HPDE6-E6E7 (cell line): ENCODE measurements around the gene KIF26B.

Experiments used
- DNase-seq: peaks from one replicate; pipeline ENCODE4 v3.0.0; 2011; ENCODE audit warnings: missing footprints; ENCODE audit errors: extremely low spot score

Gene KIF26B

GRCh38 chr1:245172026-245172425 lies 17.2 kb downstream of the KIF26B start:
- DNase-seq, result no peak

GRCh38 chr1:245172829-245173228 lies 18.0 kb downstream of the KIF26B start:
- no peak for DNase-seq

DNA sequence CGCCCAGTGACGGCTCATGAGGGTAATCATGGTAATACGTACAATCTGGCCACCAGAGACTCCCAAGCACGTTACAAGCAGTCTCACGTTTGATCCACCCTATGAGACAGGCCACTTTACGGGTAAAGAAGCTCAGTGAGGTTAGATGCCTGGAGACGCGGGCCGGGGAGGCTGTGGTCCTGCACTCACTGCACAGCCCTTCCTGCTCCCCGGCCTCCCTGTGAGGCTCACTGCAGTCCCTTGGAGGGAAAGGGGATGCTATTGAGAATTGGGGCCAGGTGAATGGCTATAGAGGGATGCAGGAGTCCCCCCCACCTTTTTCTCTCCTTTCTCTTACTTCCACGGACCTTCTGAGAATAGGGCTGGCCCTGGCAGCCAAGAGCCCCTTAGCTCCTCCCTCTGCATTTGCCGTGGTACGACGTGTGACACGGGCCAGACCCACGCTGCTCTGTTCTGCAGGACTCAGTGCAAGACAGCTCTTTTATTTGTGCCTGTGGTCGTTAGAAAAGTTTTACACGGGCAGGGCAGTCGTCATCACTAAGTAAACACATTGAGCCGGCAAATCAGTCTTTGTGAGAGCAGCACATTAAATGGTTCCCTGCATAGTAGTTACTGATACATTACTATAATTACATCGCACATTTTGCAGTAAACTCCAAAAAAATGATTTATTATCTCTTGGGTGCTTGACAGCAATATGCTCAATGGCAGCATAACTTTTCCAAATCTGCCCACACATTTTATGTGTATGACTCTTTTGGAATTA lies 18.8 kb downstream of the KIF26B start:
- no peak for DNase-seq

GRCh38 chr1:245177071-245177900 lies 22.5 kb downstream of the KIF26B start:
- no peak for DNase-seq

- DNase-seq, result no peak
Measured at GRCh38 chr1:245179706-245180105, 24.9 kb downstream of the KIF26B start.

DNA sequence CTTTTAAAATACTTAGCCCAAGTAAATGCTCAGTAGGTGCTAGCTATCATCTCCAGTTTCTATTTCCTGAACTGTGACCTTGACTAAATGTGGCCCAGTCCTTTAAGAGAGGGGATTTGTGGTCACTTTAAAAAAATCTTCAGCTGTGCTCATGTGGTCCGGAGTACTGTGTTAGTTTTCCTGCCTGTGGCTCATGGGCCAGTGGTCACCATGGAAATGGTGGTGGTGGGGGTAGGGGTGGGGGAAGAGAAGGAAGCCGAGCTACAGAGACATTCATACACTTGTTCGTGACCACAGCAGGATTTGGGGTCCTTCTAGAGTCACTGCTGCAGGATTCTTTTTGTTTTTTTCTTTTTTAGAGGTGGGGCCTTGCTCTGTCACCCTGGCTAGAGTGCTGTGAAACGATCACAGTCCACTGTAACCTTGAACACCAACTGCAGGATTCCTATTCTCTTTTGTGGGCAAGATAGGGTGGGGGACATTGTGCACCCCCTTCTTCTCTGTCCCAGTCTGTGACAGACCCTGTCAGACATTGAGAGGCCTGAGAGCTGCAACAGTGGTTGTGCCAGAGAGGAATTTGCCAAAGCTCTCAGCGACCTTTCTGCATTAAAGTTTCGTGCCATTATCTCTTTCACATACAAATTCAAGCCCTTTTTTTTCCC lies 25.8 kb downstream of the KIF26B start:
- DNase-seq, result no peak

GRCh38 chr1:245181158-245181517 lies 26.4 kb downstream of the KIF26B start:
- no peak for DNase-seq

DNA sequence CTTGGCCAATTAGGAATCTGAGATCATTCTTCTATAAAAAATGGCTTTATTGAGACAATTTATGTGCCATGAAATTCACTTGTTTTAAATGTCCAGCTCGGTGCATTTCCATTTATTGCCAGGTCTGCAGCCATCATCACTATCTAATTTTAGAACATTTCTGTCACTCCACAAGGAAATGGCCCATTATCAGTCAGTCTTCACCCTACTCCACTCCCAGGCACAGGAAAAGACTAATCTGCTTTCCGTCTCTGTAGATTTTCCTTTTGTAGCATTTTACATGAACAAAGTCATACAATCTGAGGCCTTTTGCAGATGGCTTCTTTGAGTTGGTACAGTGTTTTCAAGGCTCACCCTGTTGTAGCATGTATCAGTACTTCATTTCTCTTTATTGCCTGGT lies 27.2 kb downstream of the KIF26B start:
- DNase-seq, result no peak

GRCh38 chr1:245183429-245183828 lies 28.6 kb downstream of the KIF26B start:
- no peak for DNase-seq

GRCh38 chr1:245184779-245185178 lies 30.0 kb downstream of the KIF26B start:
- DNase-seq, result no peak

DNA sequence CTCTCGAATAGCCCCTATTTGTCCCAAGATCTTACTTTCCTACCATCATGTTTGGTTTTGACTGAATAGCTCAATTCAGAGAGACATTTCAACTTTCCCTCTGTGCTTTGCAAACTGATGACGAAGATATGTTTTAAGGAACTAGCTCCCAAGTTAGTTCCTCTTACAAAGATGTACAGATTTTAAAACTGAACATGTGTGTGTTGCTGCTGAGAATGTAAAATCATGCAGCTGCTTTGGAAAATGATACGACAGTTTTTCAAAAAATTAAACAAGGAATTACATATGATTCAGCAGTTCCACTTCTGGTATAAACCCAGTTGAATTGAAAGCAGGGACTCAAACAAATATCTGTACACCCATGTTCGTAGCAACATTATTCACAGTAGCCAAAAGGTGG lies 33.6 kb downstream of the KIF26B start:
- no peak for DNase-seq

- DNase-seq, result no peak
Measured at GRCh38 chr1:245195398-245195797, 40.6 kb downstream of the KIF26B start.

DNA sequence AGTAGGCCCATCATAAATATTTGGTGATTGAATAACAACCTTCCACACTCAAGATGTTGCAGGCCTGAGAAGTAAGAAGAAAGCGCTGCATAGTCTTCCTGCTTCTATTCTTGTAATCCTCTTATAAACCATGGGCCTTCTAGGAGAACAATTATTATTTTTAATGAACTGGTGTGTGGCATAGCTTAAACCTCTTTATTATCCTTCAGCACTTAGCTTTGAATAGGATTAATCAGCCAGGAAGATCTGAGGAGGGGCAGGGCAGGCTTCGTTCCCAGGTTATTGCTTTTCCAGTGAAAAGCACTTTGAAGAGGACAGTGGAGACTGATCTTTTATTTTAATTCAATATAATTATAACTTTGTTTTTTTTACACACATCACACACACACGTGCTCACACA lies 42.3 kb downstream of the KIF26B start:
- no peak for DNase-seq

- DNase-seq, result no peak
Measured at GRCh38 chr1:245197911-245198379, 43.2 kb downstream of the KIF26B start.

GRCh38 chr1:245198748-245199516 lies 44.1 kb downstream of the KIF26B start:
- no peak for DNase-seq

DNA sequence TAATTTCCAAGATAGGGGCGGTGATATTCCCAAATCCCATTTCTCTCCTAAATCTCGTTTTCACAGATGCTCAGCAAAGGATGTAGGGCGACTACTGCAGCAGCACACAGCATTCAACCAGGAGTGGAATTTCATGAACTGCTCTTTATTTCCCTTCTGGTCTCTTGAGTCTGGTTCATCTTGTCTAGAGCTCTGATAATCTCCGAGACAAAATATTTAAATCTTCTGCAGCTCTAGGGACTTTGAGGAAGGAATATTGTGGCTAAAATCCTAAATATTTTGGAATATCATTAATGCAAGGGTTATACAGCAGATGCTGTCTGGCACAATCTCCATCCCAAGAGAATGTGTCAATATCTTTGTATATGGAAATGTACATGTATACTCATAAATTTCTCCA lies 45.4 kb downstream of the KIF26B start:
- no peak for DNase-seq

GRCh38 chr1:245201201-245201600 lies 46.4 kb downstream of the KIF26B start:
- DNase-seq, result no peak

DNA sequence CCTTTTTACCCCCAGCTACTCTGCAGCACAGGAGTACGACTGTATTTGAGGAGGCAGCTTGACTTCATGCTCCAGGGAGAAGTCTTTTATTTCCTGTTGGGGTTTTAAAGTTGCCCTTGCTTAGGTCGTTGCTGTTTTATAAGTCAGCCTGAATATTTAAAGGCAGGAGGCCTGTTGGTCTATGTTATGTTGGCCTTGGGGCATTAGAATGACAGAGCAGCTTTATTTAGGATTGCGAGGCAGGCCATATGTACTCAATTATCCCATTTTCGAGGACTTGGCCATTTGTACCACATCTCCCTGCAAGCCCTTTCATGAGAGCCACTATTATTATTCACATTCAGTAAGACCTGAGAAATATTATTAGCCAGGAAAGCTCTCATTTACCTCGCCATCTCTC lies 47.0 kb downstream of the KIF26B start:
- no peak for DNase-seq

- DNase-seq, result no peak
Measured at GRCh38 chr1:245205396-245205795, 50.6 kb downstream of the KIF26B start.

- DNase-seq, result no peak
Measured at GRCh38 chr1:245205864-245206263, 51.1 kb downstream of the KIF26B start.

GRCh38 chr1:245207056-245207638 lies 52.4 kb downstream of the KIF26B start:
- no peak for DNase-seq
